Heart left ventricle (tissue), 16 donors: ENCODE data around the gene EMP1. TPM values are rescaled to one million over a fixed set of nuclear protein-coding genes. Genes with fewer than 3 reads are reported as not detected.

ENCODE experiments used
- ATAC-seq, 4 donors: fragments of 200-7000 bp; cut with Tn5 transposase; one replicate each; pipeline ENCODE4 v1.9.1; 2020 to 2022; ENCODE audit warnings: moderate library complexity in 4 of 4, mild to moderate bottlenecking in 3 of 4, moderate number of reproducible peaks in 1 of 4
- DNase-seq, 5 donors: peaks; one replicate each; pipeline ENCODE4 v3.0.0-alpha.2; 2020
- H3K27ac ChIP-seq, 12 donors: fragments of 200-600 bp; sonication (generic) in 4 of 12; one replicate each; pipeline versions ENCODE4 v1.5.0 to v1.8.0; 2016 to 2022; ENCODE audit warnings: mild to moderate bottlenecking in 2 of 12
- H3K27me3 ChIP-seq, 9 donors: fragments of 200-600 bp; sonication (generic) in 2 of 9; one replicate each; pipeline versions ENCODE4 v1.5.1 to v1.8.0; 2016 to 2022; ENCODE audit warnings: mild to moderate bottlenecking in 3 of 9
- H3K36me3 ChIP-seq, 9 donors: fragments of 200-600 bp; sonication (generic) in 2 of 9; one replicate each; pipeline versions ENCODE4 v1.5.0 to v1.8.0; 2018 to 2022; ENCODE audit warnings: mild to moderate bottlenecking in 2 of 9
- H3K4me1 ChIP-seq, 12 donors: fragments of 200-600 bp; sonication (generic) in 4 of 12; one replicate each; pipeline versions ENCODE4 v1.5.0 to v1.8.0; 2016 to 2022; ENCODE audit warnings: mild to moderate bottlenecking in 3 of 12
- H3K4me3 ChIP-seq, 12 donors: fragments of 200-600 bp; sonication (generic) in 4 of 12; one replicate each; pipeline versions ENCODE4 v1.5.0 to v1.8.0; 2017 to 2022; ENCODE audit warnings: mild to moderate bottlenecking in 9 of 12, moderate library complexity in 4 of 12
- H3K9me3 ChIP-seq, 12 donors: fragments of 200-600 bp; sonication (generic) in 4 of 12; one replicate each; pipeline versions ENCODE4 v1.5.0 to v1.8.0; 2016 to 2022; ENCODE audit warnings: mild to moderate bottlenecking in 1 of 12
- POLR2A ChIP-seq, 2 donors: fragments of 450-650 bp; IDR thresholded peaks; one replicate each; pipeline ENCODE4 v1.6.1; 2017; ENCODE audit warnings: antibody characterized with exemption in 2 of 2, mild to moderate bottlenecking in 2 of 2, moderate library complexity in 2 of 2
- WGBS, 4 donors: extraction: QIAGEN DNeasy Blood & Tissue Kit in 2 of 4; methylation state at CpG; one replicate each; pipeline versions ENCODE4 v1.1.5 to v1.1.7; 2013 to 2018; 5-methylcytosine and 5-hydroxymethylcytosine counted together
- intact Hi-C, 10 donors: fragments of 100-400 bp; cut with DNase I; formaldehyde crosslinking; loops; one replicate each; pipeline versions ENCODE4 v1.11.1 to v1.14.2; 2022
- polyA plus RNA-seq, 2 donors: library from polyadenylated mRNA; stranded (reverse); fragments of 200-250 nt; gene quantifications; one replicate each; pipeline ENCODE4 v1.2.3, GENCODE V29; 2013
- total RNA-seq, 9 donors: library from RNA; depleted of rRNA in 2 of 9; stranded (reverse); fragments of >200 nt in 2 of 9; fragmentation: NEBNext Ultra II Directional in 3 of 9; extraction: Animal tissue kit (Norgen Biotek cat#: 25700) in 3 of 9; gene quantifications; one replicate each; pipeline versions ENCODE4 v1.1.0 to v1.2.4, GENCODE V29; 2016 to 2023
- TF ChIP-seq, protein P1 (sequence below), 12 donors: fragments of 200-600 bp; sonication (generic) in 4 of 12; IDR thresholded peaks; one replicate each; pipeline versions ENCODE4 v1.5.0 to v1.8.0; 2018 to 2022; ENCODE audit warnings: antibody characterized with exemption in 12 of 12, mild to moderate bottlenecking in 5 of 12
- donor health status: ischemic (EF 13 %, LVEDD 7.1; RV severe dilation, severe dysfunction).
- donor health status: healthy with polysubstance abuse.
- donor health status: DM: no; HTN: yes; CAD: no.
- donor health status: DM: no; HTN: no; CAD: no.
- donor health status: ischemic (EF 25% LVEDD 6.9; RV normal size, moderate dysfunction).
- donor health status: ischemic (EF 25% LVEDD 5.7; RV mildly dilated, moderate dysfunction).
- donor health status: healthy.
- donor health status: DM: yes; HTN: yes; CAD: no.
- donor health status: ischemic (EF 35%, LVEDD 5.7; RV mildly dilated, moderate dysfunction).
- donor health status: nonischemic (EF 11% LVEDD 7.7; RV severe dilation, severe dysfunction).
- donor health status: DM: yes; HTN: yes; CAD: no.
- donor health status: PGD.
- donor health status: ischemic (EF 29% LVEDD 5.4; RV normal size, mild dysfunction).
- donor health status: nonischemic (EF 23%, LVEDD 6.1; RV moderate dilation, normal function).

The EMP1 gene
- total and polyA plus RNA-seq, 11 donors: 16.4 to 281 (median 101) TPM

- H3K4me3 ChIP-seq: no peak overlapping the region
- no peak overlapping the region for H3K27ac ChIP-seq
- H3K4me1 ChIP-seq: peaks cover 0 to 10% (median 0%) of the 10 kb centered on the region in 12 donors
- H3K9me3 ChIP-seq: no peaks in the 10 kb centered on the region
- WGBS, 4 donors: 92 to 95% (median 93%) methylated on average over 4 of the region's 4 CpGs
- TF ChIP-seq POLR2A (IDR thresholded peaks at IDR 0.05): no peak
- TF ChIP-seq, protein P1, sequence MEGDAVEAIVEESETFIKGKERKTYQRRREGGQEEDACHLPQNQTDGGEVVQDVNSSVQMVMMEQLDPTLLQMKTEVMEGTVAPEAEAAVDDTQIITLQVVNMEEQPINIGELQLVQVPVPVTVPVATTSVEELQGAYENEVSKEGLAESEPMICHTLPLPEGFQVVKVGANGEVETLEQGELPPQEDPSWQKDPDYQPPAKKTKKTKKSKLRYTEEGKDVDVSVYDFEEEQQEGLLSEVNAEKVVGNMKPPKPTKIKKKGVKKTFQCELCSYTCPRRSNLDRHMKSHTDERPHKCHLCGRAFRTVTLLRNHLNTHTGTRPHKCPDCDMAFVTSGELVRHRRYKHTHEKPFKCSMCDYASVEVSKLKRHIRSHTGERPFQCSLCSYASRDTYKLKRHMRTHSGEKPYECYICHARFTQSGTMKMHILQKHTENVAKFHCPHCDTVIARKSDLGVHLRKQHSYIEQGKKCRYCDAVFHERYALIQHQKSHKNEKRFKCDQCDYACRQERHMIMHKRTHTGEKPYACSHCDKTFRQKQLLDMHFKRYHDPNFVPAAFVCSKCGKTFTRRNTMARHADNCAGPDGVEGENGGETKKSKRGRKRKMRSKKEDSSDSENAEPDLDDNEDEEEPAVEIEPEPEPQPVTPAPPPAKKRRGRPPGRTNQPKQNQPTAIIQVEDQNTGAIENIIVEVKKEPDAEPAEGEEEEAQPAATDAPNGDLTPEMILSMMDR (IDR thresholded peaks at IDR 0.05): no peak
- DNase-seq: no peak
- intact Hi-C loops: no loop called here
- no peak for ATAC-seq
- H3K27me3 ChIP-seq: no peaks in the 10 kb centered on the region
- no peaks in the 10 kb centered on the region for H3K36me3 ChIP-seq
Measured at GRCh38 chr12:13186302-13186701, 10.2 kb upstream of the EMP1 start.

- ATAC-seq: no peak
- 47 to 63% (median 57%) methylated on average over 4 of the region's 4 CpGs for WGBS, 4 donors
- intact Hi-C loops: no loop called here
Measured at GRCh38 chr12:13187399-13187798, 9.1 kb upstream of the EMP1 start.

GRCh38 chr12:13189264-13189663 is 7.3 kb upstream of the EMP1 start:
- H3K9me3 ChIP-seq: no peaks in the 10 kb centered on the region
- H3K4me1 ChIP-seq: peaks cover 0 to 18% (median 2%) of the 10 kb centered on the region in 12 donors
- H3K36me3 ChIP-seq: no peaks in the 10 kb centered on the region
- no peaks in the 10 kb centered on the region for H3K27me3 ChIP-seq
- ATAC-seq (peak in 3 of 4 donors; percentile 7 to 60 (median 20)), DNase-seq (no peak)
- H3K27ac ChIP-seq: no peak overlapping the region
- intact Hi-C loops: no loop called here
- H3K4me3 ChIP-seq: no peak overlapping the region
- no peak for TF ChIP-seq POLR2A (IDR thresholded peaks at IDR 0.05)
- TF ChIP-seq, protein P1 (IDR thresholded peaks at IDR 0.05): no peak

More at GRCh38 chr12:13187399-13187798, 9.1 kb upstream of the EMP1 start:
- no peaks in the 10 kb centered on the region for H3K9me3 ChIP-seq
- H3K27ac ChIP-seq: no peak overlapping the region
- H3K27me3 ChIP-seq: no peaks in the 10 kb centered on the region
- H3K4me3 ChIP-seq: no peak overlapping the region
- H3K36me3 ChIP-seq: no peaks in the 10 kb centered on the region
- peaks cover 0 to 10% (median 0%) of the 10 kb centered on the region in 12 donors for H3K4me1 ChIP-seq
- DNase-seq: no peak
- no peak for TF ChIP-seq POLR2A (IDR thresholded peaks at IDR 0.05)
- TF ChIP-seq, protein P1 (IDR thresholded peaks at IDR 0.05): no peak

GRCh38 chr12:13190275-13190674 is 6.3 kb upstream of the EMP1 start:
- 56 to 63% (median 59%) methylated on average over 3 of the region's 3 CpGs for WGBS, 4 donors

More at GRCh38 chr12:13190275-13190674, 6.3 kb upstream of the EMP1 start:
- TF ChIP-seq, protein P1 (IDR thresholded peaks at IDR 0.05): no peak
- TF ChIP-seq POLR2A (IDR thresholded peaks at IDR 0.05): no peak
- Histone ChIP-seq H3K4me3 (no peak overlapping the region), H3K4me1 (peaks cover 0 to 25% (median 4%) of the 10 kb centered on the region in 12 donors), H3K27ac (no peak overlapping the region), H3K27me3 (no peaks in the 10 kb centered on the region), H3K9me3 (no peaks in the 10 kb centered on the region), H3K36me3 (no peaks in the 10 kb centered on the region)
- DNase-seq: no peak
- ATAC-seq: no peak
- intact Hi-C loops: no loop called here
